GM23338 (cell line): ENCODE data around the gene SYNPR. TPM values are rescaled to one million over a fixed set of nuclear protein-coding genes. Genes with fewer than 3 reads are reported as not detected.

Experiments
- ATAC-seq: fragments of 200-7000 bp; cut with Tn5 transposase; 3 replicates; pipeline ENCODE4 v1.9.1; 2020
- DNase-seq: peaks from one replicate; pipeline ENCODE4 v3.0.0-alpha.2; 2015; ENCODE audit warnings: low spot score
- H2AFZ ChIP-seq: fragments of 200-600 bp; sonication (generic); 2 replicates; pipeline ENCODE4 v1.8.0; 2016; ENCODE audit warnings: antibody characterized with exemption, mild to moderate bottlenecking, moderate library complexity
- H3F3A ChIP-seq: fragments of 200-600 bp; sonication (generic); replicated peaks from 2 replicates; pipeline ENCODE4 v1.8.0; 2017; ENCODE audit warnings: antibody characterized with exemption, mixed run types, low read depth
- H3K27ac ChIP-seq: fragments of 200-600 bp; sonication (generic); 2 replicates; pipeline ENCODE4 v1.6.1; 2016; ENCODE audit warnings: low read depth
- H3K27me3 ChIP-seq: fragments of 200-600 bp; sonication (generic); 2 replicates; pipeline ENCODE4 v1.8.0; 2016; ENCODE audit warnings: mild to moderate bottlenecking, mixed run types, moderate library complexity; ENCODE audit not compliant: insufficient read depth
- H3K36me3 ChIP-seq: fragments of 200-600 bp; sonication (generic); 2 replicates; pipeline ENCODE4 v1.8.0; 2016; ENCODE audit warnings: mild to moderate bottlenecking; ENCODE audit not compliant: insufficient read depth
- H3K4me1 ChIP-seq: fragments of 200-600 bp; sonication (generic); 2 replicates; pipeline ENCODE4 v1.8.0; 2016; ENCODE audit warnings: mild to moderate bottlenecking, moderate library complexity; ENCODE audit not compliant: insufficient read depth
- H3K4me2 ChIP-seq: fragments of 200-600 bp; sonication (generic); 2 replicates; pipeline ENCODE4 v1.7.1; 2017; ENCODE audit warnings: mixed run types
- H3K4me3 ChIP-seq: fragments of 200-600 bp; sonication (generic); 2 replicates; pipeline ENCODE4 v1.6.1; 2016; ENCODE audit warnings: mixed run types
- H3K79me2 ChIP-seq: fragments of 200-600 bp; sonication (generic); replicated peaks from 2 replicates; pipeline ENCODE4 v1.8.0; 2017; ENCODE audit warnings: mild to moderate bottlenecking; ENCODE audit not compliant: insufficient read depth
- H3K9me2 ChIP-seq: fragments of 200-600 bp; sonication (generic); 2 replicates; pipeline ENCODE4 v1.8.0; 2017; ENCODE audit not compliant: insufficient read depth
- H4K20me1 ChIP-seq: fragments of 200-600 bp; sonication (generic); replicated peaks from 2 replicates; pipeline ENCODE4 v1.8.0; 2017; ENCODE audit warnings: mild to moderate bottlenecking; ENCODE audit not compliant: insufficient read depth
- H3K27ac Mint-ChIP-seq: 2 replicates; pipeline ENCODE4 v1.8.0; 2020; ENCODE audit warnings: inconsistent platforms, mild to moderate bottlenecking, moderate library complexity, mixed read lengths
- H3K27me3 Mint-ChIP-seq: 3 replicates; pipeline ENCODE4 v1.8.0; 2022; ENCODE audit warnings: low read depth, mild to moderate bottlenecking, moderate library complexity, mixed read lengths, inconsistent platforms; ENCODE audit not compliant: insufficient read depth, poor library complexity
- H3K36me3 Mint-ChIP-seq: 3 replicates; pipeline ENCODE4 v1.8.0; 2021; ENCODE audit warnings: low read depth, mild to moderate bottlenecking, inconsistent platforms, moderate library complexity, mixed read lengths
- H3K4me1 Mint-ChIP-seq: 3 replicates; pipeline ENCODE4 v1.8.0; 2020; ENCODE audit warnings: mild to moderate bottlenecking, inconsistent platforms, mixed read lengths
- H3K4me3 Mint-ChIP-seq: 3 replicates; pipeline ENCODE4 v1.8.0; 2021; ENCODE audit warnings: moderate library complexity, mild to moderate bottlenecking, inconsistent platforms, mixed read lengths
- H3K9me3 Mint-ChIP-seq: 3 replicates; pipeline ENCODE4 v1.8.0; 2020; ENCODE audit warnings: moderate library complexity, mild to moderate bottlenecking, inconsistent platforms, mixed read lengths
- EZH2 ChIP-seq: fragments of 200-600 bp; sonication (generic); IDR thresholded peaks from one replicate; pipeline ENCODE4 v1.8.0; 2017; ENCODE audit warnings: antibody characterized with exemption, mild to moderate bottlenecking, low read depth; ENCODE audit not compliant: unreplicated experiment
- EZH2phosphoT487 ChIP-seq: fragments of 200-600 bp; sonication (generic); IDR thresholded peaks from one replicate; pipeline ENCODE4 v1.8.1; 2018; ENCODE audit warnings: antibody characterized with exemption; ENCODE audit not compliant: unreplicated experiment
- POLR2AphosphoS5 ChIP-seq: IDR thresholded peaks from 2 replicates; pipeline ENCODE4 v1.6.1; 2016; ENCODE audit warnings: antibody characterized with exemption, low read depth
- STAT1 ChIP-seq: IDR thresholded peaks from one replicate; pipeline ENCODE4 v1.6.1; 2016; ENCODE audit warnings: antibody characterized with exemption; ENCODE audit not compliant: unreplicated experiment
- ZNF114 ChIP-seq: fragments of 250-450 bp; sonication (Bioruptor Pico); IDR thresholded peaks from 2 replicates; pipeline ENCODE4 v1.5.0; 2020; ENCODE audit warnings: mild to moderate bottlenecking, moderate library complexity
- polyA plus RNA-seq: library from polyadenylated mRNA; unstranded; fragments of >200 nt; fragmentation: Nextera tagmentation; extraction: Ambion mirVana; gene quantifications from 2 replicates; pipeline ENCODE4 v1.2.1, GENCODE V29; 2016
- total RNA-seq: library from RNA; depleted of rRNA; stranded (reverse); fragments of >200 nt; shearing (Covaris generic); gene quantifications from 2 replicates; pipeline ENCODE4 v1.2.3, GENCODE V29; 2014
- TF ChIP-seq, protein P1 (sequence below): IDR thresholded peaks from one replicate; pipeline ENCODE4 v1.6.1; 2018; ENCODE audit warnings: antibody characterized with exemption; ENCODE audit not compliant: unreplicated experiment
- TF ChIP-seq, protein P2 (sequence below), 2 experiments: fragments of 200-600 bp in 1 of 2; sonication (generic) in 1 of 2; conservative IDR thresholded peaks; 2 replicates each; pipeline versions ENCODE4 v1.5.1 to v1.6.1; 2016 to 2017; ENCODE audit warnings: antibody characterized with exemption in 2 of 2, low read depth in 2 of 2, mild to moderate bottlenecking in 2 of 2, moderate library complexity in 1 of 2
- TF ChIP-seq, protein P3 (sequence below): fragments of 250-450 bp; sonication (Bioruptor Pico); IDR thresholded peaks from 2 replicates; pipeline ENCODE4 v1.5.0; 2020; ENCODE audit warnings: mild to moderate bottlenecking, moderate library complexity

Gene SYNPR
- total and polyA plus RNA-seq, 2 experiments from 2014 or later, result 0.38 to 0.55 TPM

DNA sequence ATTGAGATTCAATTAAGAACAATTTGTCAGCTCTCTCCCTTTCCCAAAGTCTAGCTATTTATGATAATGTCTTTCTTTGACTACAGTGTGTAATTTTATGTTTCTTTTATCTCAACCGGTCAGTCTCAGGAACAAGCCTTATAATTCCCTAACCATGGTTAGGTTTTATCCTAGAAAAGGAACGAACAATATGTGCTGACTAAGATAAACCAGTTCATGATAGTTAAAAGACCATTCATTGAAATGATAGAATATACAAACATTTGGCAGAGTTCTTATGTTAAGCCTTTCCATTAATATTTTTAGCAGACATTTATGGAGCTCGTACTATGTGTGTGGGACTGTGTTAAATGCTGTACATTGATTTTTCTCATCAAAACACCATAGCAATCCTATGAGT lies 106.3 kb downstream of the SYNPR start:
- Histone ChIP-seq H3K36me3 (no peaks in the 10 kb centered on the region), H3K4me2 (no peak overlapping the region), H4K20me1 (no peaks in the 10 kb centered on the region), H3K4me1 (peaks cover 6% of the 10 kb centered on the region; the same call in 1 of the 2 replicates), H3F3A (no peaks in the 10 kb centered on the region), H3K4me3 (no peak overlapping the region), H3K27ac (no peak overlapping the region), H3K9me2 (no peaks in the 10 kb centered on the region), H2AFZ (no peak overlapping the region), H3K79me2 (no peaks in the 10 kb centered on the region), H3K27me3 (no peaks in the 10 kb centered on the region)
- Mint-ChIP-seq H3K9me3 (no peaks in the 10 kb centered on the region; the same call in 2 of the 3 replicates), H3K4me3 (no peak overlapping the region), H3K27me3 (no peaks in the 10 kb centered on the region), H3K27ac (no peak overlapping the region), H3K4me1 (peaks cover 8% of the 10 kb centered on the region), H3K36me3 (no peaks in the 10 kb centered on the region)
- TF ChIP-seq POLR2AphosphoS5, result no peak
- TF ChIP-seq ZNF114, result no peak
- TF ChIP-seq STAT1, result no peak
- TF ChIP-seq EZH2, result no peak
- TF ChIP-seq, protein P1, sequence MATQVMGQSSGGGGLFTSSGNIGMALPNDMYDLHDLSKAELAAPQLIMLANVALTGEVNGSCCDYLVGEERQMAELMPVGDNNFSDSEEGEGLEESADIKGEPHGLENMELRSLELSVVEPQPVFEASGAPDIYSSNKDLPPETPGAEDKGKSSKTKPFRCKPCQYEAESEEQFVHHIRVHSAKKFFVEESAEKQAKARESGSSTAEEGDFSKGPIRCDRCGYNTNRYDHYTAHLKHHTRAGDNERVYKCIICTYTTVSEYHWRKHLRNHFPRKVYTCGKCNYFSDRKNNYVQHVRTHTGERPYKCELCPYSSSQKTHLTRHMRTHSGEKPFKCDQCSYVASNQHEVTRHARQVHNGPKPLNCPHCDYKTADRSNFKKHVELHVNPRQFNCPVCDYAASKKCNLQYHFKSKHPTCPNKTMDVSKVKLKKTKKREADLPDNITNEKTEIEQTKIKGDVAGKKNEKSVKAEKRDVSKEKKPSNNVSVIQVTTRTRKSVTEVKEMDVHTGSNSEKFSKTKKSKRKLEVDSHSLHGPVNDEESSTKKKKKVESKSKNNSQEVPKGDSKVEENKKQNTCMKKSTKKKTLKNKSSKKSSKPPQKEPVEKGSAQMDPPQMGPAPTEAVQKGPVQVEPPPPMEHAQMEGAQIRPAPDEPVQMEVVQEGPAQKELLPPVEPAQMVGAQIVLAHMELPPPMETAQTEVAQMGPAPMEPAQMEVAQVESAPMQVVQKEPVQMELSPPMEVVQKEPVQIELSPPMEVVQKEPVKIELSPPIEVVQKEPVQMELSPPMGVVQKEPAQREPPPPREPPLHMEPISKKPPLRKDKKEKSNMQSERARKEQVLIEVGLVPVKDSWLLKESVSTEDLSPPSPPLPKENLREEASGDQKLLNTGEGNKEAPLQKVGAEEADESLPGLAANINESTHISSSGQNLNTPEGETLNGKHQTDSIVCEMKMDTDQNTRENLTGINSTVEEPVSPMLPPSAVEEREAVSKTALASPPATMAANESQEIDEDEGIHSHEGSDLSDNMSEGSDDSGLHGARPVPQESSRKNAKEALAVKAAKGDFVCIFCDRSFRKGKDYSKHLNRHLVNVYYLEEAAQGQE, result no peak
- TF ChIP-seq, protein P2, sequence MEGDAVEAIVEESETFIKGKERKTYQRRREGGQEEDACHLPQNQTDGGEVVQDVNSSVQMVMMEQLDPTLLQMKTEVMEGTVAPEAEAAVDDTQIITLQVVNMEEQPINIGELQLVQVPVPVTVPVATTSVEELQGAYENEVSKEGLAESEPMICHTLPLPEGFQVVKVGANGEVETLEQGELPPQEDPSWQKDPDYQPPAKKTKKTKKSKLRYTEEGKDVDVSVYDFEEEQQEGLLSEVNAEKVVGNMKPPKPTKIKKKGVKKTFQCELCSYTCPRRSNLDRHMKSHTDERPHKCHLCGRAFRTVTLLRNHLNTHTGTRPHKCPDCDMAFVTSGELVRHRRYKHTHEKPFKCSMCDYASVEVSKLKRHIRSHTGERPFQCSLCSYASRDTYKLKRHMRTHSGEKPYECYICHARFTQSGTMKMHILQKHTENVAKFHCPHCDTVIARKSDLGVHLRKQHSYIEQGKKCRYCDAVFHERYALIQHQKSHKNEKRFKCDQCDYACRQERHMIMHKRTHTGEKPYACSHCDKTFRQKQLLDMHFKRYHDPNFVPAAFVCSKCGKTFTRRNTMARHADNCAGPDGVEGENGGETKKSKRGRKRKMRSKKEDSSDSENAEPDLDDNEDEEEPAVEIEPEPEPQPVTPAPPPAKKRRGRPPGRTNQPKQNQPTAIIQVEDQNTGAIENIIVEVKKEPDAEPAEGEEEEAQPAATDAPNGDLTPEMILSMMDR (conservative IDR thresholded peaks at IDR 0.05; ENCODE audit: low read depth in 2 of 2), result no peak
- no peak for TF ChIP-seq EZH2phosphoT487
- TF ChIP-seq, protein P3, sequence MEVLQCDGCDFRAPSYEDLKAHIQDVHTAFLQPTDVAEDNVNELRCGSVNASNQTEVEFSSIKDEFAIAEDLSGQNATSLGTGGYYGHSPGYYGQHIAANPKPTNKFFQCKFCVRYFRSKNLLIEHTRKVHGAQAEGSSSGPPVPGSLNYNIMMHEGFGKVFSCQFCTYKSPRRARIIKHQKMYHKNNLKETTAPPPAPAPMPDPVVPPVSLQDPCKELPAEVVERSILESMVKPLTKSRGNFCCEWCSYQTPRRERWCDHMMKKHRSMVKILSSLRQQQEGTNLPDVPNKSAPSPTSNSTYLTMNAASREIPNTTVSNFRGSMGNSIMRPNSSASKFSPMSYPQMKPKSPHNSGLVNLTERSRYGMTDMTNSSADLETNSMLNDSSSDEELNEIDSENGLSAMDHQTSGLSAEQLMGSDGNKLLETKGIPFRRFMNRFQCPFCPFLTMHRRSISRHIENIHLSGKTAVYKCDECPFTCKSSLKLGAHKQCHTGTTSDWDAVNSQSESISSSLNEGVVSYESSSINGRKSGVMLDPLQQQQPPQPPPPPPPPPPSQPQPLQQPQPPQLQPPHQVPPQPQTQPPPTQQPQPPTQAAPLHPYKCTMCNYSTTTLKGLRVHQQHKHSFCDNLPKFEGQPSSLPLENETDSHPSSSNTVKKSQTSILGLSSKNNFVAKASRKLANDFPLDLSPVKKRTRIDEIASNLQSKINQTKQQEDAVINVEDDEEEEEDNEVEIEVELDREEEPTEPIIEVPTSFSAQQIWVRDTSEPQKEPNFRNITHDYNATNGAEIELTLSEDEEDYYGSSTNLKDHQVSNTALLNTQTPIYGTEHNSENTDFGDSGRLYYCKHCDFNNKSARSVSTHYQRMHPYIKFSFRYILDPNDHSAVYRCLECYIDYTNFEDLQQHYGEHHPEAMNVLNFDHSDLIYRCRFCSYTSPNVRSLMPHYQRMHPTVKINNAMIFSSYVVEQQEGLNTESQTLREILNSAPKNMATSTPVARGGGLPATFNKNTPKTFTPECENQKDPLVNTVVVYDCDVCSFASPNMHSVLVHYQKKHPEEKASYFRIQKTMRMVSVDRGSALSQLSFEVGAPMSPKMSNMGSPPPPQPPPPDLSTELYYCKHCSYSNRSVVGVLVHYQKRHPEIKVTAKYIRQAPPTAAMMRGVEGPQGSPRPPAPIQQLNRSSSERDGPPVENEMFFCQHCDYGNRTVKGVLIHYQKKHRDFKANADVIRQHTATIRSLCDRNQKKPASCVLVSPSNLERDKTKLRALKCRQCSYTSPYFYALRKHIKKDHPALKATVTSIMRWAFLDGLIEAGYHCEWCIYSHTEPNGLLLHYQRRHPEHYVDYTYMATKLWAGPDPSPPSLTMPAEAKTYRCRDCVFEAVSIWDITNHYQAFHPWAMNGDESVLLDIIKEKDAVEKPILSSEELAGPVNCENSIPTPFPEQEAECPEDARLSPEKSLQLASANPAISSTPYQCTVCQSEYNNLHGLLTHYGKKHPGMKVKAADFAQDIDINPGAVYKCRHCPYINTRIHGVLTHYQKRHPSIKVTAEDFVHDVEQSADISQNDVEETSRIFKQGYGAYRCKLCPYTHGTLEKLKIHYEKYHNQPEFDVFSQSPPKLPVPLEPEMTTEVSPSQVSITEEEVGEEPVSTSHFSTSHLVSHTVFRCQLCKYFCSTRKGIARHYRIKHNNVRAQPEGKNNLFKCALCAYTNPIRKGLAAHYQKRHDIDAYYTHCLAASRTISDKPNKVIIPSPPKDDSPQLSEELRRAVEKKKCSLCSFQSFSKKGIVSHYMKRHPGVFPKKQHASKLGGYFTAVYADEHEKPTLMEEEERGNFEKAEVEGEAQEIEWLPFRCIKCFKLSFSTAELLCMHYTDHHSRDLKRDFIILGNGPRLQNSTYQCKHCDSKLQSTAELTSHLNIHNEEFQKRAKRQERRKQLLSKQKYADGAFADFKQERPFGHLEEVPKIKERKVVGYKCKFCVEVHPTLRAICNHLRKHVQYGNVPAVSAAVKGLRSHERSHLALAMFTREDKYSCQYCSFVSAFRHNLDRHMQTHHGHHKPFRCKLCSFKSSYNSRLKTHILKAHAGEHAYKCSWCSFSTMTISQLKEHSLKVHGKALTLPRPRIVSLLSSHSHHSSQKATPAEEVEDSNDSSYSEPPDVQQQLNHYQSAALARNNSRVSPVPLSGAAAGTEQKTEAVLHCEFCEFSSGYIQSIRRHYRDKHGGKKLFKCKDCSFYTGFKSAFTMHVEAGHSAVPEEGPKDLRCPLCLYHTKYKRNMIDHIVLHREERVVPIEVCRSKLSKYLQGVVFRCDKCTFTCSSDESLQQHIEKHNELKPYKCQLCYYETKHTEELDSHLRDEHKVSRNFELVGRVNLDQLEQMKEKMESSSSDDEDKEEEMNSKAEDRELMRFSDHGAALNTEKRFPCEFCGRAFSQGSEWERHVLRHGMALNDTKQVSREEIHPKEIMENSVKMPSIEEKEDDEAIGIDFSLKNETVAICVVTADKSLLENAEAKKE (CRISPR knock-in tag), result no peak
- no peak for DNase-seq
- ATAC-seq, result no peak
